ENCODE measurements around the gene FUNDC2.

FUNDC2 gene

GRCh38 chrX:155070975-155071693 is 44.5 kb downstream of the FUNDC2 start, which contains the start of the genes BRCC3, CMC4 and MTCP1:
Gene BRCC3, plus strand, starts transcription at chrX:155071508. Its CDS starts 20 bp downstream, at chrX:155071528.
Gene CMC4, minus strand, starts transcription at chrX:155071136. Its CDS starts 7,113 bp downstream, at chrX:155064023.
Gene MTCP1, minus strand, starts transcription at chrX:155071136. Its CDS starts 5,126 bp downstream, at chrX:155066010.
- DNase-seq = peak; percentile 83

DNA sequence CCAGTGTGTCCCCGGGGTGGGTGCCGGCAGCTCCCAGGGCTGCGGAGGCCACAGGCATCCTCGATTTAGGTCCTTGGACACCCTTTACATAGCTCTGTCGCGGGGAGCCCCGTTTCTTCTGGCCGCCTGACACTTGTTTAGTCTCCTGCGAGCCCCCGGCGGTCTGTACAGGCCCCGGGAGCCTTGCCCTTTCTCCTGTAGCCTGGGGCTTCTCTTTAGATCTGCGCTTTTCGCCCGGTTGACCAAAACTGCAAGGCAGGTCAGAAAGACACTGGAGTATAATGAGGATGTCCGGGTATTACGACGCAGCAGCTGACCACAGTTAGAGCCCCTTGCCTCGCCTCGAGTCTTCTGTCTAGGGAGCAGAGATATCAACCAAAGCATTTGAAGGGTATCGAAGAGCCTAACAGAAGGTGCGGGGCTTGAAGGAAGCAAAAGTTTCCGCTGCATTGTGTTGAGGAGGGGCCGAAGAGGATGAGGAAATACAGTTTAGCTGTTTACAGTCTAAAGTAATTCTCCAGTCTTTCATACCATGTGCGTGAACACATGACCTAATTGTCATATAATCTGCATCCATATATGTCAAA is 45.1 kb downstream of the FUNDC2 start:
- peak; percentile 10 for DNase-seq

DNA sequence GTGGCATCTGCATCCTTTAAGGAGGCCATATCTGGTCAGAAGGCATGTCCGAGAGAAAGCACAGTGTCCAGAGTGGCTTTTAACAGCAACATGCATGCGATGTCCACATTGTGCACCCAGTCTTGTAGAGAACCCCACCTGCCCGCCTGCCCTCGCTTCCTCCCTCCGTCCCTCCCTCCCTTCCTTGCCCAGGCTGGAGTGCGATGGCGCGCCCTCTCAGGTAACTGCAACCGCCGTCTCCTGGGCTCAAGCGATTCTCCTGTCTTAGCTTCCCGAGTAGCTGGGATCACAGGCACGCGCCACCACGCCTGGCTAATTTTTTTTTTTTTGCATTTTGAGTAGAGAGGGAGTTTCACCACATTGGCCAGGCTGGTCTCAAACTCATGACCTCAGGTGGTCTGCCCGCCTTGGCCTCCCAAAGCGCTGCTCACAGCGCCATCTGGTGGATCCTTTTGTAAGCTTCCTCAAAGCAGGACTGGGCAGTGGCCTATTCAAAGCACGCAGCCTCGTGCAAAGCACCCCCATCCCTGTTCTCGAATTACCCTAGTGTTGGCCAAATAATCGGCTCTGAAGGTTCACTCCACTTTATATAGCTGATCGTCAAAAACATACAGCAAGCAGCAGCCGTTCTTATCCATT is 59.7 kb downstream of the FUNDC2 start:
- DNase-seq = peak; percentile 47

- DNase-seq = no peak
These were observed 60.5 kb downstream of the FUNDC2 start for GRCh38 chrX:155086961-155087735.

GRCh38 chrX:155094468-155095061 is 67.9 kb downstream of the FUNDC2 start:
- DNase-seq = peak; percentile 61

- no peak for DNase-seq
These were observed 79.3 kb downstream of the FUNDC2 start for GRCh38 chrX:155105919-155106318.

DNA sequence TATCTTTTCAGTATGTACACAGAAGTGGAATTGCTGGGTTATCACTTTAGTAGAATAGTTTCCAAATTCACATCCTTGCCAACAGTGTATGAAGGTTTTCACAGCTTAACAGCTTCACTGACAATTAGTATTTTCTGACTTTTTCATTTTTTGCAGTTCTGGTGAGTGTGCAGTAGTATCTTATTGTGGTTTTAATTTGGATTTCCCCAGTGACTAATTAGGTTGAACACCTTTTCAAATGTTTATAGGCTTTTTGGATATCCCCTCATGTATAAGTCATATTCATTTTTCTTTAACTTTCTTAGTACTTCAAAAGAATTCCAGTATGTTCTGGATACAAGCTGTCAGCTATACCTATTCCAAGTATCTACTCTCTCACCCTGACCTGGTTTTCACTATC is 81.8 kb downstream of the FUNDC2 start:
- DNase-seq = no peak

Data from CD4-positive, alpha-beta T cell treated with Interleukin-21 for 1 hour (primary cell).